HG02870 (cell line): ENCODE measurements around the gene EML4.
A peak's percentile ranks its signal among the peaks of the same experiment; 100 is the strongest.
"Not testable (repeated sequence)": the region's sequence is repeated elsewhere in the genome, so short reads cannot be mapped to it uniquely, and the experiment has no call there.

Experiments
- ATAC-seq: cut with Tn5 transposase; IDR thresholded peaks from one replicate; pipeline ENCODE4 v1.9.1; 2021; ENCODE audit warnings: mild to moderate bottlenecking, moderate library complexity; ENCODE audit not compliant: unreplicated experiment

Gene EML4

GRCh38 chr2:42170619-42171395 is 1.7 kb downstream of the EML4 start:
- ATAC-seq = no peak

DNA sequence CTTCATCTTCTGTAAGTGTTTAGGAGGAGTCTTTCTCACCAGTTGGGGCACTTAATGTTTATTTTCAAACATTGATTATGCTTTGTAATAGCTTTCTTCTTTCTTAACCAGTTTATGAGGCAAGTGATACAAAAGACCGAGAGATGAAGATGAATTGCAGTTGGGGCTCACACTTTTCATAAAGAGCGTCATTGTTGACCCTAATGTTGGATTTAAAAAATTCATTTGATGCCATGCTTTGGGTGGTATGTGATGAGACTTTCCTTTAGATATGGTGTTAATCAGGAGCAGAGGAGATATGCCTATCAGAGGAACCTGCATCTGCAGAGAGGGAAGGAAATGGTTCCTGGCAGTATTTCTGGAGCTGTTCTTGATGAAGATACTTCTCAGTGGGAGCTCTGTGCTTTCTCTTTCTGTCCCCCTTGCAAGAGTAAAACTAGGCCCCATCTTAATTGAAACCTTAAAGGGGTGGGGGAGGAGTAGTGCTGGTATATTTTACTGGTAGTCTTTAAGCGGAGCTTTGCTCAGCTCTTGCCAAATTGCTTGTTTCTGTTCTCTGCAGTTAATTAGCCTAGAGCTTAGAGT is 2.3 kb downstream of the EML4 start:
- peak; percentile 33 for ATAC-seq

DNA sequence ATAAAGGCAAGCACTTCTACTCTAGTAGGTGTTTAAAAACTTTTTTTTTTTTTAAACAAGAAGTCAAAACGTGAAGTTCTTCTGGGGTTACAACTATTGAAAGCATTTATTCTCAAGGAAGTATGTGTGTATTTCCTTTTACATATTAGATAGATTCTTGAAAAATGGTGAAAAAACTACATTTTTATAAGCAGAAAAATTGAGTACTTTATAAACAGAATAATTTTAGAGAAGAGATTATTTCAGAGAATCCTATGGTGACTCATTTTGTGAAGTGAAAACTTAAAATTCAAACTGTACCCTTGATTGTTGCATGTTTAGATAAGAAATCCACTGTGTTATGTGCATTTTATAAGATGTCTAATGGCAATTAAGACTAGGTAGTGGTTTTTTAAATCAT is 2.9 kb downstream of the EML4 start:
- no peak for ATAC-seq

- ATAC-seq = no peak
Measured at GRCh38 chr2:42172566-42172965, 3.4 kb downstream of the EML4 start.

DNA sequence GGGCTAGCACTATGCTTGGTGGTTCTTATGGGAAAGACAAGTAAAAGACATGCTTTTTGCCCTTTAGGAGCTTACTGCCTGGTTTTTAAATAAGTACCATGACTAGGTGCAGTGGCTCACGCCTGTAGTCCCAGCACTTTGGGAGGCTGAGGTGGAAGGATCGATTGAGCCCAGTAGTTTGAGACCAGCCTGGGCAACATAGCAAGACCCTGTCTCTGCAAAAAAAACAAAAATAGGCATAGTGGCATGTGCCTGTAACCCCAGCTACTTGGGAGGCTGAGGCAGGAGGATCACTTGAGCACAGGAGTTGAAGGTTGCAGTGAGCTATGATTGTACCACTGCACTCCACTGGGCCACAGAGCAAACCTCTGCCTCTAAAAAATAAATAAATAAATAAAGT is 4.3 kb downstream of the EML4 start:
- not testable (repeated sequence) for ATAC-seq

GRCh38 chr2:42176992-42177738 is 8.0 kb downstream of the EML4 start:
- no peak for ATAC-seq

DNA sequence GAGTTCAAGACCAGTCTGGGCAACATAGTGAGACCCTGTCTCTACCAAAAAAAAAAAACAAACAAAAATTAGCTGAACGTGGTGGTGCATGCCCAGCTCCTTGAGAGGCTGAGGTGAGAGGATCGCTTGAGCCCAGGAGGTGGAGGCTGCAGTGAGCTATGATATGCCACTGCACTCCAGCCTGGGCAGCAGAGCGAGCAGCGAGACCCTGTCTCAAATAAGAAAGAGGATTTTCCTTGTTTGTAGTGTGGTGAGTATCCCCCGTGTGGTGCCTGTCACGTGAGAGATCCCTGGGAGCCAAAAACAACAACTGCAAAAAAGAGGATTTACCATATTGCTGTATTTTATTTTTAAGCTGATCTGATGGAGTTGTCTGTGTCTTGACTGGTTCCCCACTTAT is 9.2 kb downstream of the EML4 start:
- ATAC-seq = no peak

DNA sequence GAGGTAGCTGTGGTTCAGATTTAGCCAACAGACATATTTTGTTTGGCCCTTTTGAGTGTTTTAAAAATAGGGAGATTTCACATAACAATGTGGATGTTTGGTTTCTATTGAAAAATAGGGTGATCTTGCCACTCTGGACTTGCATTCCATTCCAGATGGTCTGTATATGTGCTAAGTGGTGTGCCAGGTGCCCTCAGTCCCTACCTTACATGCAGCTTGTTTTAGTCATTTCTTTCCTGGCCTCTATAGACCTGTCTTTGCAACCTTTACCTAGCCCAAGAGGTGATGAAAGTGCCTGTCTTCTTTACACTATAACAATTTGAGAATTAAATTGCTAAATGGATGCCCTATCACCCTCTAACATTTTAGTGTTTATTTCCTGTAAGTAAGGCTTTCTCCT is 11.1 kb downstream of the EML4 start:
- no peak for ATAC-seq

DNA sequence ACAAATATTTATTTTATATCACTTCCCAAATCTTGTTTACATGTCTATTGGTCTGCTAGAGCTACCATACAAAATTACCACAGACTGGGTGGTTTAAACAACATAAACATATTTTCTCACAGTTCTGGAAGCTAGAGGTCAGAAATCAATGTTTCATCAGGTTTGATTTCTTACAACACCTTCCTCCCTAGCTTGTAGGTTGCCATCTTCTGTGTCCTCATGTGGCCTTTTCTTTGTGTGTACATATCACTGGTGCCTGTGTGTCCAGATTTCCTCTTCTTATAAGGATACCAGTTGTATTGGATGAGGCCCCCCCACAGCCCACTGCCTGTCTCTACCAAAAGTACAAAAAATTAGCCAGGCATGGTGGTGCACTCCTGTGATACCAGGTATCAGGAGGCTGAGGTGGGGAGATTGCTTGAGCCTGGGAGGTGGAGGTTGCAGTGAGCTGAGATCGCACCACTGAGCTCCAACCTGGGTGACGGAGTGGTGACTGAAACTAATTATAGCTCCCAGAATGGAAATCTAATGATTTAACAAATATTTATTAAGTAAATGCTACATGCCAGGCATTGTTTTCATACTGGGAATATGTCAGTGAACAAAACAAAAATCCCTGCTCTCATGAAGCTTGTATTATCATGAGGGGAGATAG is 13.6 kb downstream of the EML4 start:
- no peak for ATAC-seq

DNA sequence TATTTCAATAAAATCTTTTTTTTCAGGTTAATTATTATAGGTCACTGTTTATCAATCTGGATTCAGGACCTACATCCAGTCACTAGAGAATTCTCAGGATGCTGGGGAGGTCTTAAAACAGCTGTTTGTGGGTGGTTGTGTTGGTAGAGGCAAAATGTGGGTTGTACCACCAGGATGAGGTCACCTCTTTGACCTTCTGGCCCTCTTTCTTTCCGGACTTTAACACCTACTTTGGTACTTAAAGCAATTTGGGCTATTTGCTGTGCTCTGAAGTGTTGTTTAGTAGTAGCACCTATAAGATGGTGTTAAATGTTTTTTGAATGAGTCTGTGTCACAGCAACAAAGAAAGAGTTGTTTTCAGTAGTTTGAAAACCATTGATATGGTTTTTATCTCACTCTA is 14.6 kb downstream of the EML4 start:
- no peak for ATAC-seq

DNA sequence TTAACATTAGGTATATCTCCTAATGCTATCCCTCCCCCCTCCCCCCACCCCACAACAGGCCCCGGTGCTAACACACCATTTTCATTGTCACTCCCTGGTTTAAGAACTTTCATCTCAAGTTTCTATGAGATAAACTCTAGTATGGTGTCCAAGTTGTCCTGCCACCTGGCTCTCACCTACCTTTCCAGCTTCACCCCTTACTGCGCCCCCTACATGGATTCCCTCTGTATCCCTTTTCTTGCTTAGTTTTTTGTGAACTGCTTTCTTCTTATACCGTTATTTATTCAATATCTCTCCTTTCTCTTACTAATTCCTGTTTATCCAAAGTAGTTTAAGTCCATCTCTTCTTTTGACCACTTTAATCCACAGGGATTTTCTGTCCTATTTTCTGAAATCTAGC is 15.2 kb downstream of the EML4 start:
- no peak for ATAC-seq

DNA sequence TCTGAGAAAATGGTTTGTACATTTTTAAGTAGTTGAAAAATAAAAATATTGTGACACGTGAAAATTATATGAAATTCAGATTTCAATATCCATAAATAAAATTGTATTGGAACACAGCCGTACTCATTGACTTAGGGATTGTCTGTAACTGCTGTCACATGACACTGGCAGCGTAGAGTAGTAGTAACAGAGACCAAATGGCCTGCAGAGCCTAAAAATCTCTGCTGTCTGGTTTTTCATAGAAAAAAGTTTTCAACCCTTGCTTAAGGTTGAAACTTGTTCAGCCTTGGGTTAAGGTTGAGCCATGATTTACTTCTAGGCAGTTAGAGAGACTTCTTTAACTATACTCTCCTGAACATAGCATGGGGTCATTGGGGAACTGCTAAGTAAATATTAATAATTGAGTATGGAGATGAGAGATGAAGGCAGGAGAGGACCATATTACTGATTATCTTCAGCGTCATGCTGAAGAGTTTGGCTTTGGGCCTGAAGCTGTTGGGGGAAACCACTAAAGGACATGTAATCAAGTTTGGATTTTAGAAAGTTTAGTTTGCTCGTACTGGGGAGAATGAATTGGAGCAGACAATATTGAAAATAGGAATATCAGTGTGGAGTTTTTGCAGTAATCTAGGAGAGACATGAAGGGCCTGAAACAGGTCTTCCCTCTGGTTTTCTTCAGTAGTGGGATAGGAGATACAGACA is 16.2 kb downstream of the EML4 start:
- no peak for ATAC-seq

DNA sequence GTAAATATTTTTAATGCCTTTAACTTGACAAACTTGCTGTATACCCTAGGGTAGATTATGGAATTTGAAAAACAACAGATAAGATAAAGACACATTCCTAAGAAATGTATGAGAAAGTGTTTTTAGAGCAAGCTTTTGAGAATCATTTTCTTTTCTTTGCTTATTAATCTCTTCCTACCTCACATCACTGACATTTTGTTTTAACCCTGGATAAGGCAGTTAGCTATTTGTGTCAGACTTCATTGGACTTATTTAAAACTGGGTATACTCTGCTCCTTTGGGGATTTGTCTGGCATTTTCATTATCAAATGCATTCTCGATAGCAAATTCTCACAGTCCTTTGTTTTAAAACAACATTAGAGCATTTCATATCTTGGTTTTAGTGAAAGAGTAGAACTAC is 17.2 kb downstream of the EML4 start:
- ATAC-seq = no peak

- ATAC-seq = no peak
Measured at GRCh38 chr2:42186945-42187632, 17.9 kb downstream of the EML4 start.

GRCh38 chr2:42187886-42188285 is 18.7 kb downstream of the EML4 start:
- ATAC-seq = no peak

- ATAC-seq = no peak
Measured at GRCh38 chr2:42189235-42189566, 20.0 kb downstream of the EML4 start.

GRCh38 chr2:42190191-42190590 is 21.0 kb downstream of the EML4 start:
- ATAC-seq = no peak

- ATAC-seq = no peak
Measured at GRCh38 chr2:42191285-42192009, 22.3 kb downstream of the EML4 start.

GRCh38 chr2:42192010-42192373 is 22.8 kb downstream of the EML4 start:
- no peak for ATAC-seq
